Erythroblast (primary cell): Measurements from ENCODE around the gene STXBP4.

Experiments used
- DNase-seq, 2 experiments: peaks; one replicate each; lab custom pipeline; 2025; lab: John Stamatoyannopoulos, UW
- GATA1 ChIP-seq: IDR thresholded peaks from 2 replicates; pipeline ENCODE4 v1.6.1; 2011; ENCODE audit warnings: low read depth, mild to moderate bottlenecking, control low read depth, low read length, moderate library complexity
- POLR2A ChIP-seq: IDR thresholded peaks from 2 replicates; pipeline ENCODE4 v1.6.1; 2011; ENCODE audit warnings: mild to moderate bottlenecking, low read length

STXBP4 gene

DNA sequence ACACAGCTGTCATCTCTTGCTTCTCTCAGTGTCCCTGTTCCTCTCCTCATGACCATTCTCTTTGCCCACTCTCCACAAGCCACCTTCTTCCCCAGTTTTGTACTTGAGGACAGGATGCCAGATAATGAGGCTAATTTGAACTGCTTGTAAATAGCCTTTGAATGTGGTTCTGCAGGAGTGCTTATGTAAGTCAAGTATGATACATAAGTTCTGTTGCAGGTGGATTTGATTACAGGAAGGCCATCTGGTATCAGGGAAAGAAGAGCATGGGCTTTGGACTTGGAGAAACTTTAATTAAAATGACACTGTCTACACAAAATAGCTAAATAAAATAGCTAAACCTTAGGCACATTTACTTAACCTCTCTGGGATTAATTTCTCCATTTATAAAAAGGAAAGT lies 176.0 kb downstream of the STXBP4 start:
- DNase-seq, result no peak
- TF ChIP-seq POLR2A (no peak), GATA1 (no peak)

DNA sequence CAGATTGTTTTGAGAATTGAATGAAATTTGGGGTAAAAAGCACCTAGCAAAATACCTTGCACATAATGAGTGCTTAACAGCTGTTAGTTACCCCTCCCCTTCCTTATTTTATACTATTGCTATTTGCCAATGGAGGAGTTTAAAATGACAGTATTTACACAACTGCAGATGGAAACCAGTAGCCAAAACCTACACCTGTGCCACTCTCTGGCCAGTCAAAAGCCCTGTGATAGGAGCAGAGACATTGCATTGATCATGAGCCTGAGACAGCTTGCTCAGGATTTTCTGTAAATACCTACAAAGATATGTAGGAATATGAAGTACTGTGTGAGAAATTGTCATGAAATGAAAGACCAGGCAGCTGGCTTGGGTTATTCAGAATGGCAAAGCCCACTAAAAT lies 180.9 kb downstream of the STXBP4 start:
- no peak for TF ChIP-seq POLR2A
- TF ChIP-seq GATA1, result no peak
- no peak for DNase-seq

DNA sequence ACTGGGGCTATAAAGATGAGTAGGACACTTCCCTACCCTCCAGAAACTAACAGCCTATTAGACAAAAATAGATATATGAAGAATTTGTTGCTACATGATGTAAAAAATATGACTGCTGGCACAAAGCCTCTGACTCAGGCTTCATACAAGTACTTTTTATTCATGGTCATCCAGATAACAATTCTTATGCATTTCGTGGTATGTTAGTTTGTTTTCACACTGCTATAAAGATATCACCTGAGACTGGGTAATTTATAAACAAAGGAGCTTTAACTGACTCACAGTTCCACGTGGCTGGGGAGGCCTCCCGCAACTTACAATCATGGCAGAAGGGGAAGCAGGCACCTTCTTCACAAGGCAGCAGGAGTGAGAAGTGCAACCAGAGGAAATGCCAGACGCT lies 183.7 kb downstream of the STXBP4 start:
- TF ChIP-seq POLR2A (no peak), GATA1 (no peak)
- DNase-seq, result no peak

DNA sequence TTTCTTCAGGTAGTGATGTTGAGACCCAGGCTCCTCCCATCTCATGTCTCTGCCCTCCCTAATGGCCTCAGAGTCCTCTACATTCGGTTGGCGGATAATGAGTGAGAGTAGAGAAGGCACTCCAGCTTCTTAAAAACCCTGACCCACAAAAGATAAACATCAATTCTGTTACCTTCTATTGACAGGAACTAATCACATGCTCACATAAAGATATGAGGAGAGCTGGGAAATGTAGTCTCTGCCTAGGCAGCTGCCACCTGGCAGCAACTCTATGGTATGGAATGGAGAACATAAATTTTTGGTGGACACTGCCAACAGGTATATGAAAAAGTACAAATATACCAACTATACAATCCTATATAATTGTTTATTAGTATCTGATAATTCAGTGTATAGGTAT lies 185.5 kb downstream of the STXBP4 start:
- no peak for DNase-seq
- TF ChIP-seq GATA1 (no peak), POLR2A (no peak)

DNA sequence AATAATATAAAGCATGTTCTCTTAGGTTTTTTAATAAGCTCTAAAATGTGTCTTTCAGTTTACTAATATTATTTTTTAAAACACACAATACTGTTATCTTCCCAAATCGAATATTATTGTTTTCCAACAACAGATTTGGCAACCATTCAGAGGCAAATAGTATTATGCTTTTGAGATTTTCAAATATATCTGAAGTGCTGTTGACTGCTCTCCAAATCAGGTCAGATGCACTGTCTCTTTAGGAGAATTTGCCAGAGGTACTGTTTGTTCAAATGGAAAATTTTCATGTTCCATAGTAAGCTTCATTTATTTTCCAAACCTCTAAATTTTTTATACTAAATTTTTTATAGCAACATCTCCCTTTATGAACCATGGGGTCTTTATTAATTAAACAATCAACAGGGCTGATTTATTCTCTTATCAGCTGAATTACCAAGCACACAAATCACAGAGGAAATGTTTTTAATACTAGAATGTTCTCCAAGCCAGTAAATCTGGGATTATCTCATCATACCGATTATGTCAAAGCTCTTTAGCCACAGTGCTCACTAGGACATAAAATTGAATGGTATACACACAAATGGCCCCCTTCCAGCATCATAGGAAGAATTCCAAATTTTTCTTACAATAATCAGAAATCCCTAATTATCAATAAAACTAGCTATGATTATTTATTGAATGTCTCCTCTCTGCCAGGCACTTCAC lies 187.4 kb downstream of the STXBP4 start:
- no peak for DNase-seq

DNA sequence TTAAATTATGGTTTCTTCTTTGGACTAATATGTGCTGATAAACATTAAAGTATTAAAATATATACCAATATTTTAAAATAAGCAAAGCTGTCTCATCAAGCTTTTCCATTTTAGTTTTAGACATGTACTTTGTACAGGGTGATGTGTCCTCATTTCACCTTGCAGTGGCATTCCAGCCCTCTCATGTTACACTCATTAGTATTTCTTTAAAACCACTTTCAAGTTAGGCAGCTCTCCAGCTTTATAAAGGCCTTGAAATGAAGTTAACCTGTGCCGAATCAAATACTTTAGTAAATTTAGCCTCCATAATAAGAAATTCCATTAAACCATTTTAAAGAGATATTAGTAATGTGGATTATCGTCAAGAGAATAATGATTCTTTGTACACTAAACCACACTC lies 188.6 kb downstream of the STXBP4 start:
- DNase-seq, result no peak
- TF ChIP-seq POLR2A (no peak), GATA1 (no peak)

More for the DNA sequence above, 187.4 kb downstream of the STXBP4 start:
- TF ChIP-seq POLR2A (no peak), GATA1 (no peak)

DNA sequence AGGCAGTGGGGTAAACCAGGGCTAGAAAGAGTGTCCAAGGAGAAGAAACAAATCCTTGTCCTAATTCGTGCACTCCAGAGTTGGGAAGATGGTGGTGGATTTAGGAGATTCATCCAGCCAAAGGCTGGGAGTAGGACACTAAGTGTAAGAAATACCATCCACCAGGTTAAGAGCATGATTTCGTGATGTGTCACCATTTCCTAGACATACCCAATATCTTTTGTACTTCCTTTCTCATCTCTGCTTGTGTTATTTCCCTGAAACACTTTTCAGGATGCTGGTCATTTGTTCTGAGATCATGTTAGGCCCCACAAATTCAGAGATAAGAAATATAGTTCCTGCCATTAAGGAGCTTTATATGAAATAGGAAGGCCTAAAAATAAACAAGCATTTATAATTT lies 189.9 kb downstream of the STXBP4 start:
- no peak for DNase-seq
- no peak for TF ChIP-seq POLR2A
- no peak for TF ChIP-seq GATA1

DNA sequence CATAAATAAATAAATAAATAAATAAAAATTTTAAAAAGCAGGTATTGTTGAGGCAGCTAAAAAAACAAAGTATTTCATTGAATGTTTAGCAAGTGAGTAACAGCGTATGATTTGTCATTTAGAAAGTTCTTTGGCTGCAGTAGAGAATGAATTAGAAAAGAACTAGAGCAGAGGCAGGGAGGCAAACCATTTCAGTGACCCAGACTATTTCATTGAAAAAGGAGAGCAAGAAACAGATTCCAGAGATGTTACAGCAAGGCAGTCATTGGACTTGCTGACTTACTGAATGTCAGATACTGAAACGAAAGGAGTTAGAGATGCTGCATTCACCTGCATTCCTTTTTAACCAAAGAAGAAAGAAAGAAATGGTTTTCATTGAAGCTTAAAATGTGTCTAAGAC lies 190.7 kb downstream of the STXBP4 start:
- TF ChIP-seq GATA1 (no peak), POLR2A (no peak)
- no peak for DNase-seq

DNA sequence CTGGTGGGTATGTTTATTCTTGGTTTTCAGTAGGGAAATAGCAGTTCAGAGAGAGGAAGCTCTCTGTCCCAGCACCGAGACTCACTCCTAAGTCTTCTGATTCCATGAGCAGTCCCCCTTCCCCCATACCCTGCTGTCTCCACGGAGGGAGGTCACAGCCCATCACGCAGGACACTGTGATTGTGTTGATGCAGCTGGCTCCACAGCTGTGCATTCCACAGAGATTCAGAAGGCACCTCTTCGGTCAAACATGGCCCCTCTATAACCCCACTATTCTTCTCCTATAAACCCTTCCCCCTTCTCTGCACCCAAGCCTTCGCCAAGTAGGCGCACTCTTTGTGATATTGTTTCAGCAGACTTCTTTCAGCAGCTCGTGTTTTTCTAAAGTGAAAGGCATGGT lies 191.9 kb downstream of the STXBP4 start:
- no peak for DNase-seq
- TF ChIP-seq POLR2A (no peak), GATA1 (no peak)

DNA sequence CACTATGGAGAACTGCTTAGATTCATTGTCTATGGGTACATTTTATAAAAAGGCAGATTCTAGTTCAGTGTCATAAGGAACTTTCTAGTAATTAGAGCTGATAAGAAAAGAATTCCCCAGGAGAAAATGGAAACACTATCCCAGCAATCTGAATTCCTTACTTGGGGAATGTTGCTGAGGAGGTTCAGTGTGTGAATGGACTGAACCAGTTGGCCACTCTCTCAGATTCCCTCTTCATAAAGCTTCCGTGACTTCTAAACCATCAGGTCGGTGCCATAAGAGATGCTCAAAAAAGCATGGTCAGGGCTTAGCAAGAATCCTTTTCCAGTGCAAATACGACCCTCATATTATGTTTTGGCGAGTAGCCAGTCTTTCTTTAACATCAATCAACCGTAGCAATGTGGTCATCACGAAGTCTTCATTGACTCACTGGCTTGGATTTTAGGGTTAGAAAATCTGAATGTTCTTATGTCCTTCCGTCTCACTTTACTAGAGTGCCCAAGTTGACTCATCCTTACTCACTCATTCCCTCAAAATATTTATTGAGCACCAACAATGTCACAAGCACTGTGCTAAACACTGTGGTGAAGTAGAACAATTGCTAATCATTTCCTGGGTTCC lies 193.5 kb downstream of the STXBP4 start:
- TF ChIP-seq GATA1 (no peak), POLR2A (no peak)
- DNase-seq, result no peak

DNA sequence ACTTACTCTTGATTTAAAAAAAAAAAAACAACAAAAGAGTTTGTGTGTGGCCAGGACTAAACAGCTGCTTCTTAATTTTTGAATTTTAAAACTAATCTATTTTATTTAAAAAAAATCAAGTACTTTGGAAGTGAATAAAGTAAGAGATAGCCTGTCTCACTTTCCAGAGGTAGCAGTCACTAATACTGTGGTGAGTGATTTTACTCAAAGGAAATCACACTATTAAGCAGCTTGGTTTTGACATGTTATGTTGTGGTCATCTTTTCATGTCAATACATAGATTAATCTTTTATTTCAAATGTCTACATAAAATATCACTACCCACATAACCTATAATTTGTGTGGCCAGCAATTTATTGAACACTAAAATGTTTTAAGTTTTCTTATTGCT lies 194.0 kb downstream of the STXBP4 start:
- TF ChIP-seq POLR2A (no peak), GATA1 (no peak)
- DNase-seq, result no peak

DNA sequence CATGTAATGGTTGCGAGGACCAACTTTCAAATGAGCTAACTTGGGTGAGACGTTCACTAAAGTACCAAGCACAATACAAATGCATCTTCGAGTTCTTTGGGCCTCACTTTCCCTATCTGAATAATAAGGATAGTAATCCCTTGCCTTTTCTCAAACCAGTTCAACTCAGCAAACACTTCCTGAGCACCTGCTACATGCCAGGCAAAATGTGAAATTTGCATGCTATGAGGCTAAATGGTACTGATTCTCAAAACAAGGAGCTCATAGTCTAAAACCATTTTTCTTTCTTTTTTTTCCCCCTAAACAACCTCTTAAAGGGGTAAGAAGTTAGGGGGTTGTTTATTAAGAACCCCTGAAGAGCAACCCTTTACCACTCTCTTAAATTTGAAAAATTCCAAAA lies 194.8 kb downstream of the STXBP4 start:
- no peak for DNase-seq
- TF ChIP-seq GATA1, result no peak
- no peak for TF ChIP-seq POLR2A

DNA sequence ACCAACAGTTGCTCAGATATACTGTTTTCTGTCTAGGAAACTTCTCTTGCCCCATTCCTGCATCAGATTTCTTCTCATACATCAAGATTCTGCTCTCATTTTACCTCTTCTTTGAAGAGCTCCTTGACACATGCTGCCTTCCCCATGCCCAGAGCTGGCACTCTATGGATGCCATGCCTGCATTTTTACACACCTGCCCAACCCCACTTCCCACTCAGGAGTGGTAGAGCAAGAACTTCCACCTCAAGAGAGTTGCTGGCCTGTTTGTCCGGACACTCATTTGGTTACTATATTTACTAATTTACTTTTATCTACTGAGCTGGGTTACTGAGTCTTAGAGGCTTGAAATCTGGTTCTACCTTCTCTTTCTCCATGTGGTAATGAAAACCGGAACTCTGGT lies 197.9 kb downstream of the STXBP4 start:
- DNase-seq, result no peak
- TF ChIP-seq POLR2A, result no peak
- TF ChIP-seq GATA1, result no peak

DNA sequence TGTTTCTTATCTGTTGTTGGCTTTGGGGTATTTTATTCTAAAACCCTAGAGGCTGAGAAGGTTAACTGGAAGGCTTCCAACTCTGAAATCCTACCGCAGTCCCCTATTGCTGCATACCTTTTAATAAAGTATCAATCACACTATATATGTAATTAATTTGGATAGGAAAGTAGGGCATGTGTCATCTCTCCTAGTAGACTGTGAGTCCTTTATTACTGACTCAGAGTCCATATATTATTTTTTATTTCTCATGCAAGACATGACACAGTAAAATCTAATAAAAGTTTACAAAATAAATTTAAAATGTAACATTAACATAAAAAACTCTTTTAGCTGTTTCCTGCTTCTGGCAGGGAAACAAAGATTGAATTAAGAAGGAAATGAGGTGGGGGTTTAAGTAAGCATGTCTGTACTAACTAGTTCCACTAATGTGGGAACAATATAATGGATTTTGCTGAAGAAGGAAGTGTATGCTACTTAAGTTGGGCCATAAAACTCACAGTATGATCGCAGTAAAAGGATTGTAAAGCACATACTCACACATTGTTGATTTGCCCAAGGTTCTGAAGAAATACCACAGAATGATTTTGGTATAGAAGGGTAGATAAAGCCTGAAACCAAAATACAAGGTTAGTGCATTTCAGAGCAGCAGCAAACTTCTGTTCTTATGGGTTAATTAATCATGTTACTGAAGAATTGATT lies 198.6 kb downstream of the STXBP4 start:
- TF ChIP-seq GATA1 (no peak), POLR2A (no peak)
- no peak for DNase-seq
